HG03354 (cell line): ENCODE measurements around the gene ERCC6.

Experiments used
- ATAC-seq: cut with Tn5 transposase; IDR thresholded peaks from one replicate; pipeline ENCODE4 v1.9.1; 2021; ENCODE audit warnings: mild to moderate bottlenecking; ENCODE audit not compliant: unreplicated experiment, poor library complexity, severe bottlenecking

Gene ERCC6

GRCh38 chr10:49516216-49516970, 22.5 kb downstream of the ERCC6 start:
- ATAC-seq: no peak

GRCh38 chr10:49512121-49512809, 26.7 kb downstream of the ERCC6 start:
- ATAC-seq: no peak

GRCh38 chr10:49509771-49510303, 29.1 kb downstream of the ERCC6 start:
- ATAC-seq: no peak

- ATAC-seq: no peak
Measured at GRCh38 chr10:49508654-49509053, 30.3 kb downstream of the ERCC6 start.

- no peak for ATAC-seq
Measured at GRCh38 chr10:49508249-49508648, 30.7 kb downstream of the ERCC6 start.

GRCh38 chr10:49505589-49505988, 33.3 kb downstream of the ERCC6 start:
- no peak for ATAC-seq

GRCh38 chr10:49505076-49505475, 33.8 kb downstream of the ERCC6 start:
- ATAC-seq: no peak

GRCh38 chr10:49504528-49504927, 34.4 kb downstream of the ERCC6 start:
- ATAC-seq: no peak

- no peak for ATAC-seq
Measured at GRCh38 chr10:49502358-49502757, 36.6 kb downstream of the ERCC6 start.

GRCh38 chr10:49500412-49500811, 38.5 kb downstream of the ERCC6 start:
- ATAC-seq: no peak

GRCh38 chr10:49499305-49499851, 39.5 kb downstream of the ERCC6 start:
- no peak for ATAC-seq

GRCh38 chr10:49498425-49498824, 40.5 kb downstream of the ERCC6 start:
- ATAC-seq: no peak

GRCh38 chr10:49497358-49497757, 41.6 kb downstream of the ERCC6 start:
- ATAC-seq: no peak

GRCh38 chr10:49488056-49488717, 50.7 kb downstream of the ERCC6 start:
- ATAC-seq: no peak

GRCh38 chr10:49486738-49487137, 52.2 kb downstream of the ERCC6 start:
- ATAC-seq: no peak

- ATAC-seq: no peak
Measured at GRCh38 chr10:49486009-49486408, 52.9 kb downstream of the ERCC6 start.

GRCh38 chr10:49484486-49485235, 54.3 kb downstream of the ERCC6 start:
- no peak for ATAC-seq

- no peak for ATAC-seq
Measured at GRCh38 chr10:49478819-49479218, 60.1 kb downstream of the ERCC6 start.

- no peak for ATAC-seq
Measured at GRCh38 chr10:49474901-49475300, 64.0 kb downstream of the ERCC6 start.

GRCh38 chr10:49471532-49471931, 67.4 kb downstream of the ERCC6 start:
- ATAC-seq: no peak
